CD4-positive, alpha-beta T cell treated with Interleukin-6 for 4 hours (primary cell): ENCODE measurements around the gene GNAZ.

Experiments used
- DNase-seq: peaks from one replicate; pipeline ENCODE4 v3.0.0-alpha.2; 2020; ENCODE audit warnings: mixed read lengths

The GNAZ gene

GRCh38 chr22:23161029-23161428 lies 90.7 kb downstream of the GNAZ start:
- DNase-seq = no peak

- no peak for DNase-seq
These were observed 91.3 kb downstream of the GNAZ start for GRCh38 chr22:23161574-23161973.

GRCh38 chr22:23163665-23164064 lies 93.3 kb downstream of the GNAZ start:
- no peak for DNase-seq

- DNase-seq = no peak
These were observed 93.8 kb downstream of the GNAZ start for GRCh38 chr22:23164091-23164490.

GRCh38 chr22:23166042-23166831 lies 95.9 kb downstream of the GNAZ start:
- DNase-seq = no peak

- no peak for DNase-seq
These were observed 96.7 kb downstream of the GNAZ start for GRCh38 chr22:23166841-23167616.

GRCh38 chr22:23168391-23169042 lies 98.2 kb downstream of the GNAZ start:
- no peak for DNase-seq

- no peak for DNase-seq
These were observed 98.7 kb downstream of the GNAZ start for GRCh38 chr22:23169043-23169406.
